Heart left ventricle (tissue), 16 donors: ENCODE measurements around the gene TTBK2. TPM values are rescaled to one million over a fixed set of nuclear protein-coding genes. Genes with fewer than 3 reads are reported as not detected.

Experiments used
- ATAC-seq, 4 donors: fragments of 200-7000 bp; cut with Tn5 transposase; one replicate each; pipeline ENCODE4 v1.9.1; 2020 to 2022; ENCODE audit warnings: moderate library complexity in 4 of 4, mild to moderate bottlenecking in 3 of 4, moderate number of reproducible peaks in 1 of 4
- DNase-seq, 5 donors: peaks; one replicate each; pipeline ENCODE4 v3.0.0-alpha.2; 2020
- H3K27ac ChIP-seq, 12 donors: fragments of 200-600 bp; sonication (generic) in 4 of 12; one replicate each; pipeline versions ENCODE4 v1.5.0 to v1.8.0; 2016 to 2022; ENCODE audit warnings: mild to moderate bottlenecking in 2 of 12
- H3K27me3 ChIP-seq, 9 donors: fragments of 200-600 bp; sonication (generic) in 2 of 9; one replicate each; pipeline versions ENCODE4 v1.5.1 to v1.8.0; 2016 to 2022; ENCODE audit warnings: mild to moderate bottlenecking in 3 of 9
- H3K36me3 ChIP-seq, 9 donors: fragments of 200-600 bp; sonication (generic) in 2 of 9; one replicate each; pipeline versions ENCODE4 v1.5.0 to v1.8.0; 2018 to 2022; ENCODE audit warnings: mild to moderate bottlenecking in 2 of 9
- H3K4me1 ChIP-seq, 12 donors: fragments of 200-600 bp; sonication (generic) in 4 of 12; one replicate each; pipeline versions ENCODE4 v1.5.0 to v1.8.0; 2016 to 2022; ENCODE audit warnings: mild to moderate bottlenecking in 3 of 12
- H3K4me3 ChIP-seq, 12 donors: fragments of 200-600 bp; sonication (generic) in 4 of 12; one replicate each; pipeline versions ENCODE4 v1.5.0 to v1.8.0; 2017 to 2022; ENCODE audit warnings: mild to moderate bottlenecking in 9 of 12, moderate library complexity in 4 of 12
- H3K9me3 ChIP-seq, 12 donors: fragments of 200-600 bp; sonication (generic) in 4 of 12; one replicate each; pipeline versions ENCODE4 v1.5.0 to v1.8.0; 2016 to 2022; ENCODE audit warnings: mild to moderate bottlenecking in 1 of 12
- CTCF ChIP-seq, 12 donors: fragments of 200-600 bp; sonication (generic) in 4 of 12; IDR thresholded peaks; one replicate each; pipeline versions ENCODE4 v1.5.0 to v1.8.0; 2018 to 2022; ENCODE audit warnings: antibody characterized with exemption in 12 of 12, mild to moderate bottlenecking in 5 of 12
- POLR2A ChIP-seq, 2 donors: fragments of 450-650 bp; IDR thresholded peaks; one replicate each; pipeline ENCODE4 v1.6.1; 2017; ENCODE audit warnings: antibody characterized with exemption in 2 of 2, mild to moderate bottlenecking in 2 of 2, moderate library complexity in 2 of 2
- WGBS, 4 donors: extraction: QIAGEN DNeasy Blood & Tissue Kit in 2 of 4; methylation state at CpG; one replicate each; pipeline versions ENCODE4 v1.1.5 to v1.1.7; 2013 to 2018; 5-methylcytosine and 5-hydroxymethylcytosine counted together
- intact Hi-C, 10 donors: fragments of 100-400 bp; cut with DNase I; formaldehyde crosslinking; loops; one replicate each; pipeline versions ENCODE4 v1.11.1 to v1.14.2; 2022
- polyA plus RNA-seq, 2 donors: library from polyadenylated mRNA; stranded (reverse); fragments of 200-250 nt; gene quantifications; one replicate each; pipeline ENCODE4 v1.2.3, GENCODE V29; 2013
- total RNA-seq, 9 donors: library from RNA; depleted of rRNA in 2 of 9; stranded (reverse); fragments of >200 nt in 2 of 9; fragmentation: NEBNext Ultra II Directional in 3 of 9; extraction: Animal tissue kit (Norgen Biotek cat#: 25700) in 3 of 9; gene quantifications; one replicate each; pipeline versions ENCODE4 v1.1.0 to v1.2.4, GENCODE V29; 2016 to 2023
- donor health status: ischemic (EF 13 %, LVEDD 7.1; RV severe dilation, severe dysfunction).
- donor health status: healthy with polysubstance abuse.
- donor health status: DM: no; HTN: yes; CAD: no.
- donor health status: DM: no; HTN: no; CAD: no.
- donor health status: ischemic (EF 25% LVEDD 6.9; RV normal size, moderate dysfunction).
- donor health status: ischemic (EF 25% LVEDD 5.7; RV mildly dilated, moderate dysfunction).
- donor health status: healthy.
- donor health status: DM: yes; HTN: yes; CAD: no.
- donor health status: ischemic (EF 35%, LVEDD 5.7; RV mildly dilated, moderate dysfunction).
- donor health status: nonischemic (EF 11% LVEDD 7.7; RV severe dilation, severe dysfunction).
- donor health status: DM: yes; HTN: yes; CAD: no.
- donor health status: PGD.
- donor health status: ischemic (EF 29% LVEDD 5.4; RV normal size, mild dysfunction).
- donor health status: nonischemic (EF 23%, LVEDD 6.1; RV moderate dilation, normal function).

TTBK2 gene
- total and polyA plus RNA-seq, 11 donors = 4.9 to 27.9 (median 19.1) TPM

- H3K36me3 ChIP-seq = peaks cover 0 to 21% (median 0%) of the 10 kb centered on the region in 9 donors
- H3K9me3 ChIP-seq = no peaks in the 10 kb centered on the region
- no peaks in the 10 kb centered on the region for H3K27me3 ChIP-seq
- 33 to 61% (median 47%) methylated on average over 2 of the region's 2 CpGs for WGBS, 4 donors
- H3K4me3 ChIP-seq = no peak overlapping the region
- DNase-seq (no peak), ATAC-seq (no peak)
- TF ChIP-seq POLR2A (IDR thresholded peaks at IDR 0.05) (no peak), CTCF (IDR thresholded peaks at IDR 0.05) (no peak)
- no peak overlapping the region for H3K27ac ChIP-seq
- intact Hi-C loops = loop anchor here in 1 of 10 donors (10.0 kb wide), 1 partner anchor 51 kb away; no protein-coding TSS in a partner anchor
- peaks cover 0 to 13% (median 0%) of the 10 kb centered on the region in 12 donors for H3K4me1 ChIP-seq
Measured at GRCh38 chr15:42863572-42864239, 56.9 kb downstream of the TTBK2 start.

GRCh38 chr15:42858999-42859789 is 61.4 kb downstream of the TTBK2 start:
- H3K36me3 ChIP-seq = peaks cover 0 to 15% (median 1%) of the 10 kb centered on the region in 9 donors
- H3K9me3 ChIP-seq = peaks cover 0 to 5% (median 0%) of the 10 kb centered on the region in 12 donors
- intact Hi-C loops = no loop called here
- H3K27ac ChIP-seq = peak overlapping the region in 9 of 12 donors; percentile 23 to 73 (median 54)
- peaks cover 0 to 21% (median 0%) of the 10 kb centered on the region in 12 donors for H3K4me1 ChIP-seq
- DNase-seq (no peak), ATAC-seq (peak; percentile 83 to 95 (median 91))
- H3K4me3 ChIP-seq = no peak overlapping the region
- TF ChIP-seq POLR2A (IDR thresholded peaks at IDR 0.05) (no peak), CTCF (IDR thresholded peaks at IDR 0.05) (no peak)
- WGBS, 4 donors = 66 to 86% (median 79%) methylated on average over 2 of the region's 2 CpGs
- H3K27me3 ChIP-seq = no peaks in the 10 kb centered on the region

GRCh38 chr15:42858540-42858939 is 62.0 kb downstream of the TTBK2 start:
- Histone ChIP-seq H3K36me3 (peaks cover 0 to 20% (median 8%) of the 10 kb centered on the region in 9 donors), H3K9me3 (peaks cover 0 to 5% (median 0%) of the 10 kb centered on the region in 12 donors), H3K4me1 (peaks cover 0 to 21% (median 0%) of the 10 kb centered on the region in 12 donors), H3K27ac (peak overlapping the region in 6 of 12 donors; percentile 6 to 73 (median 34)), H3K27me3 (no peaks in the 10 kb centered on the region), H3K4me3 (no peak overlapping the region)
- intact Hi-C loops = no loop called here
- peak in 2 of 4 donors; percentile 24 to 51 for ATAC-seq
- TF ChIP-seq CTCF (IDR thresholded peaks at IDR 0.05) = no peak
- no peak for TF ChIP-seq POLR2A (IDR thresholded peaks at IDR 0.05)
- DNase-seq = no peak
- WGBS, 4 donors = 49 to 64% (median 59%) methylated on average over 2 of the region's 2 CpGs

GRCh38 chr15:42854576-42854975 is 66.0 kb downstream of the TTBK2 start:
- DNase-seq (no peak), ATAC-seq (no peak)
- Histone ChIP-seq H3K27me3 (no peaks in the 10 kb centered on the region), H3K27ac (no peak overlapping the region), H3K4me1 (peaks cover 0 to 17% (median 0%) of the 10 kb centered on the region in 12 donors), H3K9me3 (peaks cover 0 to 5% (median 0%) of the 10 kb centered on the region in 12 donors), H3K36me3 (peaks cover 0 to 35% (median 9%) of the 10 kb centered on the region in 9 donors), H3K4me3 (no peak overlapping the region)
- intact Hi-C loops = no loop called here
- no peak for TF ChIP-seq CTCF (IDR thresholded peaks at IDR 0.05)
- no peak for TF ChIP-seq POLR2A (IDR thresholded peaks at IDR 0.05)
- 93 to 97% (median 97%) methylated on average over 3 of the region's 3 CpGs for WGBS, 4 donors
